NOMO-1 (cell line): ENCODE results near the gene PRSS57.

ENCODE experiments used
- DNase-seq, 2 experiments: peaks; one replicate each; lab custom pipeline; 2025; ENCODE audit not compliant: unreplicated experiment in 2 of 2; lab: John Stamatoyannopoulos, UW

PRSS57 gene

GRCh38 chr19:653425-653824, 41.8 kb downstream of the PRSS57 start:
- DNase-seq, result no peak

DNA sequence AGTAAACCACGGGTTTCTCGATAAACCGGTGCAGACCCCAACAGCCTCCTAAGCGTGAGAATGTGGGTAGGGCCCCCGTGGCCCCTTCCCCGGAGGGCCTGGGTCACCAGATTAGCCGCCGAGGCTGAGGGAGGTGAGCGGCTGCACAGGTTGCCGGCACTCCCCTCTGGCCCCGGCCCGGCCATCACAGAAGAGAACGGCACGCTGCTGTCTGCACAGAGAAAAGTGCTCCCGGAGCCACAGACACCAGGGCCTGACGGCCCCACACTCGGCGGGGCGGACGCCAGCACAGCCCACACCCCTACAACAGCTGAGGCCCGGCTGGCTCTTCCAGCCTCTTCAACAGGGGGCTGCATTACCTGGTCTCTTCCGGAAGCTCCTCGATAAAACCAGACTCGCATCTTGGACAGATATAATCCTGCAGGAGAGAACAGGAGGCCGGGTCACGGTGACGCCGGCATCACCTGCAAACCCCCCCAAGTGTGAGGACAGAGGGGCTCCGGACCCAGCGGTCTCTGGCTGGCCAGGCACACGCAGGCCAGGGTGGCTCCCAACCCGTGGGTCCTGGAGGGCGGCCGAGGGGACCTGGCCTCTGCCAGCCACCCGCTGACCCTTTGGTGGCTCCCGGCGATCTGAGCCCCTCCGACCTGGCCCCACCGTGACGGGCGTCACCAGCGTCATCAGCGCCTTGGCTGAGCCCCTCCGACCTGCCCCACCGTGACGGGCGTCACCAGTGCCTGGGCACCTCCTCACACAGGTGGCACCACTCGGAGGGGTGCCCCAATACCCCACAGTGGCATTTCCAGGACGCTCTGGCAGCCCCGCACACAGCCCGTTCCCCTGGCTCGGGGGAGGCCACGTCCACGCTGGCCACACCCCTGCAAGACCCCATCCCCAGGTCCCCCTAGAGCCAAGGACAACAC, 42.5 kb downstream of the PRSS57 start:
- no peak for DNase-seq

DNA sequence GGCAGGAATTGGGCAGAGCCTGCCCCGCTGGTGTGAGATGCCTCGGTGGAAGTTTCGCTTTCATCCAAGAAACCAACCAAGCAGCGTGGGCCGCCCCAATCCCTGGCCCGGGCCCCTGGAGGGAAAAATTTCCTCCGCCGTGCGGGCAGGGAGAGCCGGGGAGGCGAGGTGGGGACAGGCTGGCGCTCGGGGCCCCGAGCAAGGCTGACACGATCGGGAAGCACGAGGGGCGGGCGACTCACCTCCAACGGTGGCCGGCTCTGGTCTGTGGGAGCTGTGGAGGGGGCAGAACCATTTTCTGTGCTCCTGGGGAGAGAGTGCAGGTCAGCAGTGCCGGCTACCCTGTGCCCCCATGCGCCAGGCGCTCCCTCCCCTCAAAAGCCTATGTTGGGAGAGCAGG, 43.3 kb downstream of the PRSS57 start:
- no peak for DNase-seq

GRCh38 chr19:651114-651818, 44.0 kb downstream of the PRSS57 start:
- DNase-seq, result no peak

- DNase-seq, result no peak
Measured at GRCh38 chr19:650121-650520, 45.1 kb downstream of the PRSS57 start.

DNA sequence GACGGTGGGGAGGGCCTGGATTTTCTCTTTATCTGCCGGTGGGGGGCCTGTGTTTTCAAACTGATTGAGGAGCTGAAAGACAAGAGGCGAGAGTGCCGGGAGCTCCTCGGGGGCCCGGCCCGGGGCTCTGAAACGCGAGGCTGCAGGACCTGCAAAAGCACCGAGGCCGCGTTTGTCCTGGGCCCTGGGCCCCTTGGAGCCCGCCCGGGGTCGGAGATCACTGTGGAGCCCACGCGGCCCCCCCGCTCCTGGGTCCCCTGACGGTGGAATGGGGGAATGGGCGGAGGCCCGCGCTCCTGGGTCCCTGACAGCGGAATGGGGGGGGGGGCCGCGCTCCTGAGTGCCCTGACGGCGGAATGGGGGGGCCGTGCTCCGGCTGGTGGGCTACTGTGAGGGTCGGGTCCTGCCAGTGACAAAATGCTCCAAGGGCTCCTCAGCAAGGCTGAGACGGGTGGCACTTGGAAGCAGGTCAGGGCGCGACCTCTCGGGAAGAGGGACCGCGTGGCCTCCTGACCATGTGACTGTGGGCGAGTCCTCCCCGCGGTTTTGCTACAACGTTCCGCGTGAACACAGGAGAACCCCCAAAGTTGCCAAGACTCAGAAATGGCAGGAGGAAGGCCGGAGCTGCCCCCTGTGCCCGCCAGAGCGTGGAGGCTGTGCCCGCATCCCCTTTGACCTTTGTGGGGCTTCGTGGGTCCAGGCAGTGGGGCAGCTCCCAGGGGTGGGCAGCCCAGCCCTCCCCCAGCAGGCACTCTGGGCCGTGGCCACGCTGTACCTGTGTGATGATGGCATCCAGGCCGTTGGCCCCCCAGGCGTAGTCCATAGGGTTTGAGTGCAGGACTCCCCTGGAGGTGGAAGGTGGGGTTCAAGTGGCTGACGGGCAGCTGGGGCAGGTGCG, 46.1 kb downstream of the PRSS57 start:
- DNase-seq, result no peak

GRCh38 chr19:648305-648704, 46.9 kb downstream of the PRSS57 start:
- DNase-seq, result no peak

DNA sequence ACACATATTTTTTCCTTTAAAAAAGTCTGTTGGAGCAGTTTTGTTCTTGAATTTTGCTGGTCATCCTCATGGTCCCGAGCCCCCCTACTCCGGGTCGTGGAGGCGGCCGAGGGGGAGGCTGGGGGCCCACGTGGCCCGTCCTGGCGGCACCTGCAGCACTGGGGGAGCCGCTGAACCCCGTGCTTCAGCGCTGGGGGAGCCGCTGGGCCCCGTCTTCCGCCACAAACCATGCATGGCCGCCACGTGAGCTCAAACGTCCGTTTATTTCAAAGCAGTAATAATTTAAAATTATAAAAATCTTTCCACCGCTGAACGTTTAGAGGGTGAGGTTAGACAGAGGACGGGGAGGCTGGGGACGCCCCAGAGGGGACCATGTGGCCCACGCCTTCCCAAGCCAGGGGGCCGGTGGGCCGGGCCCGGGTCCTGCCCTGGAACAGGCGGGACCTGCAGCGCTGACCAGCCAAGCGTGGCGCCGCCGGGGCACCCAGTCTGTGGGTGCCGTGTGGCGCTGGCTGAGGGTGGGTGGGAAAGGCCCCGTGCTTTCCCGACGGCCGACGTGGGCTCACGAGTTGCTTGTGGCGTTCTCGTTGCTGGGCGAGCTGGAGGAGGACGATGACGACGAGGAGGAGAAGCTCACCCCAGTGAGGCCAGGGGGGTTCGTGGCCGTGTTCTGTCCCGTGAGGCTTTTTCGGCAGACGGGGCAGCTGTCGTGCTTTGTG, 47.5 kb downstream of the PRSS57 start:
- no peak for DNase-seq

GRCh38 chr19:646779-647565, 48.3 kb downstream of the PRSS57 start:
- DNase-seq, result no peak

GRCh38 chr19:645912-646778, 49.1 kb downstream of the PRSS57 start:
- no peak for DNase-seq

- no peak for DNase-seq
Measured at GRCh38 chr19:644789-645188, 50.5 kb downstream of the PRSS57 start.

- no peak for DNase-seq
Measured at GRCh38 chr19:644363-644762, 50.9 kb downstream of the PRSS57 start.

DNA sequence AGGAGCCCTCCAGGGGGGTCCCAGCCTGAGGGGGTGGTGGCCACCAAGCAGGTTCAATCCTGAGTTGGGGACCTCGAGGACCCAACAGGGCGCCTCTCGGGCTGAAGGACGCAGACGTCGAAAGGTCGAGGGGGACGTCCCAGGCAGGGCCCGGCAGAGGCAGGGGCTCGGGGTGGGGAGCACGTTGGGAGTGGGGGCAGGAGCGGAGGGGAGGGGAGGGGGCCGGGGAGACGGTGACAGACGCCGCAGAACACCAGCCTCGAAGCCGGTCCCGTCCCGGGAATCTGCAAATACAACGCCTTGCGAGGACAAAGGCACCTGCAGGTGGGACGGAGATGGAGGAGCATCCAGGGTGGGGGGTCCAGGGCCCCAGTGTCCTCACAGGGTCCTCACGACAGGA, 51.5 kb downstream of the PRSS57 start:
- DNase-seq, result no peak

DNA sequence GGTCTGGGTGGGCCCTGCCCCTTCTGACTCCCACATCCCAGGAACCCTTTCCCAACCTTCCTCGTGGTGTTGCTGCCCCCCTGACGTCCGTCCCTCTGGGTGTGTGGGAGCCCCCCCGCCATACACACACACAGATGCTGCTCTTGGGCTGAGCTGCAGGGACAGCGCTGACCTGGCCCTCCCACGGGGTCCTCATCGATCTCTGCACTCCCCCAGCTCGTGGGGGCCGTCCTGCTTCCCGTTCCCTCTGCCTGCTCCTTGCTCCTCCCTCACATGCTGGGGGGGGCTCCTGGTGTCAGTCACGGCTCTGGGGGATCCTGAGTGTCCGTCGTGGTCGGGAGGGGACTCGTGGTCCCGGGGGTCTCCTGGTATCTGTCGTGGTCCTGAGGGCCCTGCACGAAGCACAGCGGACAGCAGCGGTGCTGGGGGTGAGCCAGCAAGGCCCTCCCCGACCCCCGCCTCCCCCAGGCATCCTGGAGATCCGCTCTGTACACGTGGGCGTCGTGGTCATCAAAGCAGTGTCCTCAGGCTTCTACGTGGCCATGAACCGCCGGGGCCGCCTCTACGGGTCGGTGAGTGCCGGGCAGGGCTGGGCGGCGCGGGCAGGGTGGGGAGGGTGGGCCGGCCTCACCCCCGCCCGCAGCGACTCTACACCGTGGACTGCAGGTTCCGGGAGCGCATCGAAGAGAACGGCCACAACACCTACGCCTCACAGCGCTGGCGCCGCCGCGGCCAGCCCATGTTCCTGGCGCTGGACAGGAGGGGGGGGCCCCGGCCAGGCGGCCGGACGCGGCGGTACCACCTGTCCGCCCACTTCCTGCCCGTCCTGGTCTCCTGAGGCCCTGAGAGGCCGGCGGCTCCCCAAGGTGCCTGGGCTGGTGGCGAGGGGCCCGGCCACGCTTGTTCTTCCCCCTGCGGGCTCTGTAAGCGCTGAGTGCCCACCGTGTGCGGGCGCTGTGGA, 52.2 kb downstream of the PRSS57 start:
- DNase-seq, result no peak

GRCh38 chr19:641702-642101, 53.5 kb downstream of the PRSS57 start:
- no peak for DNase-seq

DNA sequence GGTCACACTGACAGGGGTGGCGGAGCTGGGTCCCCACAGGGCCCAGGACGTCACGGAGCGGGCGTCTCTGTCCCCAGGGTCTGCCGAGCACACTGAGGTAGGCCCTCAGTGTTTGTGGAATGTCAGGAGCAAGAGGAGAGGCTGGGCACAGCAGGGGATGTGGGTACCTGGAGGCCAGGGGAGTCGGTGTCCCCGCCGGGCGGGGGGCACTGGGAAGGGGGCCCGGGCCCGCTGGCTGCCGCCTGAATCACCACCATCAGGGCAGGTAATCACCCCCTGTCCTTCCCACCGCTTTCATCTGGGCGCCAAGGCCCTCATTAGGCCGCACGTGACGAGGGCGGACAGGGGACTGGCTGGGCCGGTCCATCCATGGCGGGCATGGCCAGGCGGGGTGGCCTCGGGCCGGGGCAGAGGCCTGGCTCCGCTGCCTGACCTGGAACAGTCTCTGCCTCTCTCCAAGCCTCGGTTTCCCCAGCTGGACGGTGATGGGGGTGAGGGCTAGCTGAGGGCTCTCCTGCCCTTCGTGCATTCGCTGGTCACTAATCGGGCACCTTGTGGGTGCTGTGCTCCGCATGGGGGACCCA, 54.6 kb downstream of the PRSS57 start:
- DNase-seq, result no peak

DNA sequence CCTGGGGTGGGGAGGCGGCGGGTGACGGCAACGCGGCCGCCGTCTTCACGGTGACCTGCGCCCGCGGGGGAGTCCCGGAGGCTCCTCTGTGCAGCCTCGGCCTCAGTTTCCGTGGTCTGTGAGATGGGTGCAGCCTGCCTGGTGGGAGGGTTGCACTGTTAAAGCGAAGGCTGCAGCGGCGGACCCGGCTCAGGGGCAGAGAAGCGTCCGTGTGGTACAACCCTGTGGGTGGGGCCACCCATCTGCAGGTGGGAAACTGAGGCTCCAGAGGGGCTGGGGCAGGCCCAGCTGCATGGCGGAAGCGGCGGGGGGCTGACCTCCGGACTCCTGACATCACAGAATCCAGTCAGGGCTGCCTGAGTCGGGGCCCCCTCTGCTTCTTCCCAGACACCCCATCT, 55.1 kb downstream of the PRSS57 start:
- DNase-seq, result no peak
